Upper lobe of left lung (tissue), 4 donors: ENCODE measurements around the gene CRYBB1.

ENCODE experiments used
- POLR2A ChIP-seq, 4 donors: fragments of 450-650 bp; IDR thresholded peaks; one replicate each; pipeline ENCODE4 v1.5.1; 2016 to 2017; ENCODE audit warnings: antibody characterized with exemption in 4 of 4, mild to moderate bottlenecking in 2 of 4
- TF ChIP-seq, protein P1 (sequence below), 6 experiments: fragments of 450-650 bp in 4 of 6; fragments of 200-600 bp in 2 of 6; sonication (generic) in 2 of 6; IDR thresholded peaks; one replicate each; pipeline ENCODE4 v1.5.1; 2016 to 2019; ENCODE audit warnings: antibody characterized with exemption in 6 of 6

- TF ChIP-seq, protein P1, sequence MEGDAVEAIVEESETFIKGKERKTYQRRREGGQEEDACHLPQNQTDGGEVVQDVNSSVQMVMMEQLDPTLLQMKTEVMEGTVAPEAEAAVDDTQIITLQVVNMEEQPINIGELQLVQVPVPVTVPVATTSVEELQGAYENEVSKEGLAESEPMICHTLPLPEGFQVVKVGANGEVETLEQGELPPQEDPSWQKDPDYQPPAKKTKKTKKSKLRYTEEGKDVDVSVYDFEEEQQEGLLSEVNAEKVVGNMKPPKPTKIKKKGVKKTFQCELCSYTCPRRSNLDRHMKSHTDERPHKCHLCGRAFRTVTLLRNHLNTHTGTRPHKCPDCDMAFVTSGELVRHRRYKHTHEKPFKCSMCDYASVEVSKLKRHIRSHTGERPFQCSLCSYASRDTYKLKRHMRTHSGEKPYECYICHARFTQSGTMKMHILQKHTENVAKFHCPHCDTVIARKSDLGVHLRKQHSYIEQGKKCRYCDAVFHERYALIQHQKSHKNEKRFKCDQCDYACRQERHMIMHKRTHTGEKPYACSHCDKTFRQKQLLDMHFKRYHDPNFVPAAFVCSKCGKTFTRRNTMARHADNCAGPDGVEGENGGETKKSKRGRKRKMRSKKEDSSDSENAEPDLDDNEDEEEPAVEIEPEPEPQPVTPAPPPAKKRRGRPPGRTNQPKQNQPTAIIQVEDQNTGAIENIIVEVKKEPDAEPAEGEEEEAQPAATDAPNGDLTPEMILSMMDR (IDR thresholded peaks at IDR 0.05): no peak
- no peak for TF ChIP-seq POLR2A (IDR thresholded peaks at IDR 0.05)
Measured at GRCh38 chr22:26615149-26615548, 2.7 kb downstream of the CRYBB1 start.
